EH (cell line): ENCODE results near the gene XPO4.

Experiments
- DNase-seq: peaks from one replicate; pipeline ENCODE4 v3.0.0-alpha.2; 2015; ENCODE audit warnings: low read depth

The XPO4 gene

DNA sequence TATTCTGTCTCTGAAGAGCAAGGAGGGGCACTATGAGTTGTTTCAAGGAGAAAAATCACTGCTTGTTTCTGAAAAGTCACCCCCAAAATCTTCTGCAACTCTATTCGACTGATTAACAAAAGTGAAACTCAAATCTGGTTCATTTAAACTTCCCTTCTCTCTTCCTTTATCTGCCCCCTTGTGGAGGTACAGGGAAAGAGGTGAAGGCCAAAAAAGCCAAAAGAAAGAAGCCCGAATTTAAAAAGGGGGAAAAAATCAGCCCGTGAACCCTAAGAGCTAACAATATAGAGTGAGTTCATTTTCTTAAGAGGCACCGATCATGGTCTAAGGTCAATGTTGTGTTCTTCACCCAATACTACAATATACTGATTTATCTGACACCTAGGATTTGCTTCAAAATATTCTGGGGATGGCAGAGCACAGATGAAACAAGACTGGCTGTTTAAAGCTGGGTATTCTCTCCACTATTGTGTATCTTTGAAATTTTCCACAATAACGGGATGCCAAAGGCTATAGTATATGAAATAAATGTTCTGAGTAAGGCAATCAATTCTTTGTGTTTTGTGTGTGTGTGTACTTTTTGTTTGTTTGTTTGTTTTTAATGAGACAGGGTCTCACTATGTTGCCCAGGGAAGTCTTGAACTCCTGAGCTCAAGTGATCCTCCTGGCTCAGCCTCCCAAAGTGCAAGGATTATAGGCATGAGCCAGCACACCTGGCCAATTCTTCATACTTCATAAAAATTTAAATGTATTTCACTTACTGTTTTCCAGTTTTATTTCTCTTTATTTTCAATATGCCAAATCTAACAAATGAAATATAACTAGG is 73.8 kb downstream of the XPO4 start:
- DNase-seq, result peak; percentile 65

DNA sequence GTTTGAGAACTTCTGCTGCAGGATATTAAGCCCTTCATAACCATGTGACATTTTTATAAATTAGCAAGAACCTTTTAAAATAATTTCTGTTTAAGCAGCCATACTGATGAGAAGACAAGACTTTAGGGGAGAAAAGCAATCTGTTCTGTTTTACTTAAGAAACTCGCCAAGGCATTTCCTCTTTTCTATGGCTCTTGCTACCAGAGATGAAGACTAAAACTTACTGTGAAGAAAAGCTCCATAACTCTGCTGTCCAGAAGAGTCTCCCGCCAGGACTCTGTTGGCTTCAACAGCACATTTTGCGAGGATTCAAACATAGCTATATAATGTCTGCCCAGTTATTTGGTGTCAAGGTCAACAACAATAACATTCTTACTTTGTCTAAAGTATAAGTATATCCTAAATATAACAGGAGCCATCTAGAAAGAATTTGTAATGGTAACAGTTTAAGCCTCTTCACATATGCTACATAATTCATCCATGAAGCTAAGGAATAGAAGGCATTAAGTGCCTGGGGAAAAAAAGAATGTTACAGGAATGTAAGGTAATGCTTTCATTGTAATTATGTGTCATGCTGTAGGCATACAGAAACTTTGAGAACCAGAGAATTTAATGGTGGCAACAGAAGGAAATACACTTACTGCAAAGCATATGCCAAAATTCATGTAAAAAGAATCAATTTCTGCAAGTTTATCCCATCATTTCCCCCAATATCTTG is 75.5 kb downstream of the XPO4 start:
- peak; percentile 40 for DNase-seq

DNA sequence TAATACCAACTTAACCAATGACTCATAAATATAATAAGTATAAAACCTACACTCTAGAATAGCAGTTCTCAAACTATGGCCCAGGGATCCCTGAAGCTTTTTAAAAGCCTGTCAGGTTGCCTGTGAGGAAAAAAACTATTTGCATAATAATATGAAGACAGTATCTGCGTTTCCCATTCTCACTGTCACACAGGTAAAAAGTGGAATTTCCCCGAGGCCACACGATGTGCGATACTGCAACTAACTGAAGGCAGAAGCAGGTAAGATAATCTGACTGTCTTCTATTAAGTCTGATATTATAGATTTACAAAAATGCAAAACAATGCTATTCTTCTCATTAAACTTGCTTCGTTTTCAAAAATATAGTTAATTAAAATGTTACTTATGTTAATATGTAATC is 76.2 kb downstream of the XPO4 start:
- DNase-seq, result no peak

DNA sequence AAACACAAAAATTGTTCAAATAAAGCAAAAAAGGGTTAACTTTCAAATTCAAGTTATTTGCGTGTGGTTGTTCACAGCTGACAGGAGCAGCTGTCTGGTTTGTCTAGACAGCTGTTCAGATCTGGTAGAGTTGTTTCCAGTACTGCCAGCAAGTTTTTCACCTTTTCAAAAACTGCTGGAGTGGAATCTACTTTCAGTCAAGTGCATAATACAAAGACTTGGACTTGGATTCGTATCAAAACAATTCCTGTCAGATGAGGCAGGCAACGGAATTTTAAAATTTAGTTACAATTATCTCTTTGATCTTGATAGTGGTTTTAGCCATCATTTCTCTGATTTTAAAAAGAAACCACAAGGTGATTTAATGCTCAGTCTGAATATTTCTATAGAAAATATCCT is 77.1 kb downstream of the XPO4 start:
- DNase-seq, result peak; percentile 26

DNA sequence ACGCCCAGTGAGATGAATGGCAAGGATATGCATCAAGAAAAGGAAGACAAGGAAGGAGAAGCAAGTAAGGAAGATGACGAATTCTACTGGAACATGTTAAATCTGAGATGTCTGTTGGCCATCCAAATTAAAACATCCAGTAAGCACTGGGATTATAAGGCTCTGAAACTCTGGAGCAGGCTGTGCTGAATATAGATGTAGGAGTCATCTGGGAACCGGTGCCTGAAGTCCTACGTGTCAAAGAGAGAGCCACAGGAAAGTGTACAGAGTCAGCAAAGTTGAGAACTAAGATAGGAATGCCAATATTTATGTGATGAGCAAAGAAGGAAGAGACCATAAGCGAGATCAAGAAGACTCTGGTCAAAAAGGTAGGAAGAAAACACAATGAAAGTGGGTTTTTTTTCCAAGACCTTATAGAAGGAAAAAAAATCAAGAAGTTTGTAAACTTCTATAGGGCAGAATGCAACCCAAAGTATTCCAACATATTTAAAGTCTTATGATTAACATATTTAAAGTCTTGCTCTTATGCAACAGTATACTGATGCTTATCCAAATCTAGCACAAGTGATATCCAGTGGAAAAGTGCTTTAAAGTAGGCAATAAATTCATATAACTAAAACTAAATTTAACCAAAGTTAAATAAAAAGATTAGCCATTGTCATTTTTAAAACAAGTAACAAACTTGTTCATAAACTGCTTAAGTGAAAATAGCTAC is 77.6 kb downstream of the XPO4 start:
- peak; percentile 80 for DNase-seq

DNA sequence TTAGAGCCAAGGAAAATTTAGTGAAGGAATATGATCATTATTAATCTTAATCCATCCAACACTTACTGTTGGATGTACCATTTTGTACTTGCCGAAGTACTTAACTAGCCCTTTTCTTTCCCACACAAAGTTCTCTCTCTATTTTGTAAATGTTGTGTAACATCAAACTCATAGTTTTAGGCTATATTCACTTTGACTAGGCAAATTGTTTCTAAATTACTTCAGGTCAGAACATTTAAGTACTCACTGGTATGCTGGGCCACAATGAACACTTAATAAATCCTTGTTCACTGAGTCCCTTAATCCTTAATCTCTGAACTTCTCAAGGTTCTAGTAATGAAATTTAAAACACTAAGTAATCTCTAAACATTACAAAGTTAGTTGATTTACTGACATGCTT is 79.5 kb downstream of the XPO4 start:
- DNase-seq, result no peak

DNA sequence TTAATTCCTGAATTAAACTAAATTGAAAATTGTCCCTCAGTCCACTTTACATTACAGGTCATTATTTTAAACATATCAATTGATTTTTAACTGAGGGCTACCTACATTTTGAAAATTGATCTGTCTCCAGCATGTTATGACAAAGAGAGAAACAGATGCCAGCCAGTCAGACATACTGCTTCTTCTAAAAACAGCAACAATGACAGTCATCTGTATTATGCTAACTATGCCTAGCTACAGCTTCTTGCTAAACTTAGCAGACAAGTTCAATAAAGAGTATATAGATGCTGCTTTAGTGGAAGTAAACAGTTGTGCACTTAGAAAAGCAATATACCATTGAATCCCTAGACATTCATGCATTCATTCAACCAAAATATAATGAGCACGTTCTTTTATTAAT is 80.1 kb downstream of the XPO4 start:
- DNase-seq, result no peak

DNA sequence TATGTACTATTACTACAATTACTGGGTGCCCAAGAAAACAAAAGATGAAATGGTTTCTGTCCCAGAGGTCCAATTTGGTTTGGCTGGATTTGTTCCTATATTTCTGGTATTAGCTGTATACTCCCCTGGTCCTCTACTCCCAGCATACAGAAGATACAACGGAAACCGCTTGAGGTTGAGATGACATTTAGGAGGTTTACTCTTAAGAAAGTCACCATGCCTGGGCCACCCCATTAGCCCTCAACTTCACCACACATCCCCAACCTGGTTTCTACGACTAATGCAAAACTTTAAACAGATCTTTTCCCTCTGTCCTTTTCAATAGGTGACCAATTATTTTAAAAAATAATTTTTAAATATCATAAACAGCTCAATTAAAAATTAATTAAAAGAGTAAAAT is 82.8 kb downstream of the XPO4 start:
- DNase-seq, result no peak

DNA sequence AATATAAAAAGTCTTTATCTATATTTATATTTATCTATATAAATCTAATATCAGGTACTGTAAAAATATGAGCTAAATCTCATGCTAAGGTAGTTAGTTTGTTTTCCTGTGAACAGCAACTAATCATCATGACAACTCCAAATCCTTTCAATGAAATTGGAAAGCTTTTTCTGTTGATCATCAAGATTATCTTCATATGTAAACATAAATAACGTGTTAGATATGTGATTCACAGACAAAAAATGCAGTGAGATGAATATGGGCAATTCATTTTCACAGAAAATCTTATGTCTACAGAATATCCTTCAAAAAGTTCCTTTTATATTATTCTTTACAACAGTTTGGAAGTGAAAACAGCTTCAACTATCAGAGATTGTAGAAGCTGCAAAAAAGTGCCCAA is 87.1 kb downstream of the XPO4 start:
- no peak for DNase-seq

DNA sequence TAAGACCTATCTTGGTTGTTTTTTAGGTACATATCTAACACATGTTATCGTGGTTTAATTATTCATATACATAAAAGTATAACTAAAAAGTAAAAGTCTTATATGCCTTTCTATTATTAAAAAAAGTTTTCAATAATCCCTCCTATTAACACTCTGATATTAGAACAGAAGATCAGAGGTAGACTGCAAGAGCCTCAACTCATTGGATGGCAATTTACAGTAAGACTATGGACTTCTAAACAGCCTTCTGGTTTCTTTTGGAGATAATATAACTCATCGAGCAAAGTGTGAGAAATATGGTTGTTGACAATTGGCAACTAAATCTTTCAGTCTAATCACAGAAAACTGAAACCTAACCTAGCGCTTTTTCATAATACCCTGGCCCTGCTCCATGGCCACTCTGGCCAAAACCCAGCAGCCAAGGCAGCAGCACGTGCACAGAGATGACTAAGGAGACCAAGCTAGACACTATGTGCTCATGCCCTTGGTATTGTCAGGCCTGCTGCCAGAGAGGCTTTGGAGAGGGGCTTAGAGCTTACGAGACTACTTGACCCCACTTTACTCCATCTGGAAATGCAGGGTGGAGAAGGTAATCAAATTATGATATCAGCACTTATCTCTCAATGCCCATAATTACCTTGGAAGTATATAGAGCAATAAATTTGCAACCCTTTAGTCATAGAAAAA is 88.2 kb downstream of the XPO4 start:
- peak; percentile 95 for DNase-seq

DNA sequence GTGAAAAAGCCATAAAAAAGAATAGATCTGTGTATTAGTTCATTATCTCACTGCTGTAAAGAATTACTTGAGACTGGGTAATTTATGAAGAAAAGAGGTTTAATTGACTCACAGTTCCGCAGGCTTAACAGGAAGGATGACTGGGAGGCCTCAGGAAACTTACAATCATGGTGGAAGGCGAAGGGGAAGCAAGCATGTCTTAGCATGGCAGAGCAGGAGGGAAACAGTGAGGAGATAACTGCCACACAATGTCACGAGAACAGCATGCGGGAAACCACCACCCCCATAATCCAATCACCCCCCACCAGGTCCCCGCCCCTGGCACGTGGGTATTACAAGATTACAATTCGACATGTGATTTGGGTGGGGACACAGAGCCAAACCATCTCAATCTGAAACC is 89.7 kb downstream of the XPO4 start:
- no peak for DNase-seq

DNA sequence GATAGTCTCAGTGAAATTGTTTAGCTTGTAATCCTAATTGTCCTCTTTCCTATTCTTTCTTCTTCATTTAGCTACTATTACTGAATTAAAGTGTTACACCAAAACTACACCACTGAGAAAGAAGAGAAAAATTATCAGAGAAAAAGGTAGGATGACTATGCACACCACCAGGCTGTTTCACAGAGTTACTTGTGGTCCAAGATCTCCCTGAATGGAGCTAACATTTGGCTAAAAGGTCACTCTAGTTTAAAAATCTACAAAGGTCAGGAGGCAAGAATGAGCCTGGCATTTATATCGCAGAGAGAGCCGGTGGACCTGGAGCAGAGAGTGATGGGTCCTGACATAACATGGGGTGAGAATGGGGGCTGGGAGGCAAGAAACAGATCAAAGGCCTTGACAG is 91.7 kb downstream of the XPO4 start:
- DNase-seq, result no peak

DNA sequence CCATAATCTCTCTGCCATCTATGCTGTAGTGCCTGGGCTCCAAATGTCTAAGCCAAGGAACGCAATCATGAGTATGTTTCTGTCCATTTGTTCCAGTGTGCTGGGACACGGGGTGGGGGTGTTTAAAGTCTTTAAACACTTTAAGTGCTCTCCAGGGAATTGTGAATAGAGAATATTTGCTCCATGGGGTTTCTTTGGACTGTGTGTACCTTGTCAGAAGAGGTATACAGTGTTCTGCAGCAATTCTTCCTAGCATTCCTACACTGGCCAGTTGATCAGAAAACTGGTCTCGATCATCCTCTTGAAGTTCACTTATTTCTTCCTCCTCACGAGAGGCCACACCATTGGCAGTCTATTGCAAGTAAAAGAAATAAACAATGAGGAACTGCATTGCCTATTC is 93.7 kb downstream of the XPO4 start:
- no peak for DNase-seq

DNA sequence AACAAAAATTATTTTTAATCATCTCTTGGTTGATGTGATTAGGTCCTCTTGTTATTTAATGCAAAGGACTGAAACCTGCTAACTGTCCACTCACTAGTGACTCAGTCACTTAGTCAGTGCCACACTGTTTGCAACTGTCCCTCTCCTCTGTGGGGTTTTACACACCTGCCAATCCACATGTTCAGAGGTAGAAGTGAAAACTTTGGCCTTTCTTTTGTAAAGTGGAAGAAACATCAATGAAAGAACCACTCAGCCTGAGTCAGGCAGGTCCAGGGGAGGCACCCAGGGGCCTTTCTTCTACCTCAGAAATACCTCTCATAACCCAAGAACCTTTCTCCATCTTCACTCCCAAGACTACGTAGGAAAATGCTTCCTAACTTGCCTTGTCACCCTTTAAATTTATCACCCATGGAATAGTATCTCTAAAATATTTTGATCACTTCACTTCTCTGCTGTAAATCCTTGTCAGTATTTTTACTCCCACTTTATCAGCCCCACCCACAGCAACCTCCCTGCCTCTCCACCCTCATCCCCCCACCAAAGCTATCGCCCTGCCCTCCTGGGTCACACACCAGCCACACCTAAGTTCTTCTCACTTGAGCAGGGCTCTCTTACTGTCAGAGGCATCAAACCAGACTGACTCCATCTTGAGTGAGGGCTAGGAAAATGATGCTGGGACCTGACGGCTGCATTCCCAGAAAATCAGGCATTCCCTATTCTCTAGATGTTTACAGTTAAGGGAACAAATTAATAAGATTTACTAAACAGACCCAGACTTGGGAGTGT is 99.2 kb downstream of the XPO4 start:
- no peak for DNase-seq

DNA sequence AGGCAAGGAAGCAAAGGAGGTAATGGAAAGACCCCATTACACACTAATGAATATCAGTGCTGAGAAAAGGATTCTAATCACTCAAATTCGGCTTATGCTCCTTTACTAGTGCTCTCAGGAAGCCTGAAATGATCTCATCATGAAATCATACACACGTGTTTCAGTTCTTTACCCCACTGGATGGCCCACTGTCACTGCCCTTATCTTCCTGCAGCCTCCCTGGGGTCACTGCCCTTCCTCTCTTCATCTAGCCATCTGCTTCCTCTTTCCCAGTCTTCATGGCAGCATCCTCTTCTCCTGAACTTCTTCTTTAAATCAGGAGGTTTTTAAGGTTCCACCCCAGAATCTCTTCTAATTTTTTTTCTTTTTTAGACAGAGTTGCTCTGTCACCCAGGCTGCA is 100.8 kb downstream of the XPO4 start:
- DNase-seq, result no peak

DNA sequence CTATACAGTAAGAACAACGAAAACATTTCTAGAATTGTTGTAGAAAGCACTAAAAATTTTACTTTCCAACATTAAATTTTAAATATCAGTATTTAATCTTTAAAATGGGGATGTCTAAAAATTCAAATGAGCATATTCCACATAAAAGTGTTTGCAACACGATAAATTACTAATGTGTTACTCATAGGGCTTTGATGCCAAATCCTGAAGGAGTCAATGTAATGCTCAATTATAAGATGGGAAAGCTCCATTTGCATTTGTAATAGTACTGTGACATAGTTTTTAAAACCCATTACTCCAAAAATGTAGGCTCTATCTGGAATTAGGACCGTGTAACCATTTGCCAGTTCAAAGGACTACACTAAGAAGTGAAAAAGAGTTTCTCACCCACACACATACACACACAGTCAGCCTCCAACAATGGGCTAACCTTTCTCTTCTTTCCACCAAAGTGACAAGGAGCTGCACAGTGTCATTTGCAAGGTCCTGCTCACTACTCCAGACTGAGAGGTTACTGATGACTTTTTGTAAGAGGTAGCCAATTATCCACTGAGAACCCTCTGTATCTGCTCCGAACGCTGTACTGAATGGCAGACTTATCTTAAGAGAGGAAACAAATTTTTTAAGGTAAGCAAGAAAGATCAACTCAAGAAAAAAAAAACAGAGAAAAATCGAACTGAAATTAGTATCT is 102.7 kb downstream of the XPO4 start:
- peak; percentile 45 for DNase-seq

DNA sequence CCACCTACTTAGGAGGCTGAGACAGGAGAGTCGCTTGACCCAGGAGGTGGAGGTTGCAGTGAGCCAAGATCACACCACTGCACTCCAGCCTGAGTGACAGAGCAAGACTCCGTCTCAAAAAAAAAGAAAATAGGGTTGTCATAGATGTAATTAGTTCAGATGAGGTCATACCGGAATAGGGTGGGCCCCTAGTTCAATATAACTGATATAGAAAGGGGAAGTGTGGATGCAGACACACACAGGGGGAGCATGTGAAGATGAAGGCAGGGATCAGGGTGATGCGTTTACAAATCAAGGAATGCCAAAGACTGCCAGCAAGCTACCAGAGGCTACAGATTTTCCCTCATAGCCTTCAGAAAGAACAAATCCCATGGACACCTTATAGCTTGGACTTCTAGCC is 104.5 kb downstream of the XPO4 start:
- DNase-seq, result no peak

DNA sequence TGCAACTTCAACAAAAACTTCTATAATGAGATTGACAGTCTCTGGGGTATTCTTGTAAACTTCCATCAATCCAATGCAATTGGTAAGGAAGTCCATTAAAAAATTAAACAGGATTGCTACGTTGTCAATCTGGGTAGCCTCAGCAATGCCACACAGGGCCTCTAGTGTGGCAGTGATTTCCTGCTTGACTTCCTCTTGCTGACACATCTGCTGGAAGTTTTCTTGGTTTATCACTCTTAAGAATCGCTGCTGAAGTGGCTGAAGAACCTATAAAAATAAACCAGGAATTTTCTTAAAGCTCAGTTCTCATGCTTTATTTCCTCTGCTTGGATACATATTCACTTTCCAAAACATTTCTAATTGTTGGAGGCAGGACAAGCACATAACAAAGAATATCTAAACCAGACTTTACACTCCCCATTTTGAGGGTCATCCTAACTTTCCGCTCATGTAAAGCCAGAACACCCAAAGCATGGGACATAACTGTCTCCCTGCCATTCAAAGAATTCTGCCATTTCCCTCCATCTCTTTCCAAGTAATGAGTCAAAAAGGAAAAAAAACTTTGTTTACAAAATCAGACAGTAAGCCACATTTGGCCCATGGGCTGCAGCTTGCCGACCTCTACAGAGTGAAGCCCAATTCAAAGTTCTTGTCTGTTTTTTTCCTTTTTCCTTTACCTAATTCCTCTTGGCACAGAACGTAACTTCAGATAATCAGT is 105.6 kb downstream of the XPO4 start:
- DNase-seq, result peak; percentile 82

DNA sequence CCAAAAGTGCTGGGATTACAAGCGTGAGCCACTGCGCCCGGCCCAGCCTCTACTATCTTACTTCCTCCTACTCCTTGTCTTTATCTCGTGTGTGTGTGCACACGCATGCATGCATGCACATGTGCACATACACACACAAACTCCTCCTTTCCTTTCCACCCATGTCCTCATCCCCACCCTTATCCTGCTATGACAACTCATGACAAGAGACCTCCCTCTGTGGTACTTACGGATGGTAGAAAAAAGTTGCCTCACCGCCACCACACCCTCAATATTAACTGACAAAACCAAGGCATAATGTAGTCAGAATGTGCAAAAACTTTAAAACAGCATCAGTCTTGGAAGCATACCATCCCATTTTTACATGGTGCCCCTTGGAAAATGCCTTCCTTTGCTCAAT is 112.9 kb downstream of the XPO4 start:
- DNase-seq, result no peak

DNA sequence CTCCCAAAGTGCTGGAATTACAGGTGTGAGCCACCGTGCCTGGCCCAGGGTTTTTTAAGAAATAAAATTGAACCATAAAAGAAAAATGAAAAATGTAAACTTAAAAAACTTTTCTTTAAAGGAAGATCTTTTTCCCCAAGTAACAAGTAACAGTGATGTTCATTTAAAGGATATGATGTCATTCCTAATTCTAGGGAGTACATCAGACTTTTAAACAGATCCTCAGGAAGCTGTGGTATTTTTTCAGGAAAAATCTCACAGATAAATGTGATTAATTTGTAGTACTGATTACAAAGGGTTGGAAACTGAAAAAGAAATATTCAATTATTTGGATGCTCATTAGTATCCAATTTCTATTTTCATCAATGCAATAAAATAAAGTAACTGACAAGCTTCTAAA is 114.2 kb downstream of the XPO4 start:
- DNase-seq, result no peak
